ENCODE measurements around the gene MIF. TPM values are rescaled to one million over a fixed set of nuclear protein-coding genes. Genes with fewer than 3 reads are reported as not detected.
"Not testable (repeated sequence)": the region's sequence is repeated elsewhere in the genome, so short reads cannot be mapped to it uniquely, and the experiment has no call there.

Gene MIF
- total RNA-seq, 4 donors from 2014 or later = 160 to 481 (median 281) TPM

DNA sequence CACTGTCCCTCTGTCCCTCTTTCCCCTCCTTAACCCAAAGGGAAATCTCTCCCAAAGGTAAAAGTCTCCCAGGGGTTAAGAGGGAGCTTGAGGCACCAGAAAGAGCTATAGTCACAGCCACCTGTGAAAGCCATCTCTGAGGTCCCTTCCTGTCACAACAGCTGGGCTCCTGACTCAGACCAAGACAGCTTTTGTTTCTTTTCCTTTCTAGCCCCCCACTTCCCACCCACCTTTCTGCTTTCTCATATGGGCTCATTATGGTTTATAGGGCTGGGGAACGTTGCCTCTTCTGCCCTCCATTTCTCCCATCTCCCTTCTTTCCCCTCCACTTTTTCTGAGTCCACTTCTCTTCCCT lies 19.1 kb downstream of the MIF start:
- Histone ChIP-seq H3K27ac (peak overlapping the region; percentile 61 to 90 (median 86)), H3K36me3 (no peaks in the 10 kb centered on the region), H3K4me3 (peak overlapping the region; percentile 47 to 68 (median 56)), H3K4me1 (peaks cover 0 to 21% (median 4%) of the 10 kb centered on the region in 4 donors), H3K9me3 (no peaks in the 10 kb centered on the region), H3K27me3 (no peaks in the 10 kb centered on the region)
- no peak for TF ChIP-seq EP300 (IDR thresholded peaks at IDR 0.05)
- TF ChIP-seq, protein P1, sequence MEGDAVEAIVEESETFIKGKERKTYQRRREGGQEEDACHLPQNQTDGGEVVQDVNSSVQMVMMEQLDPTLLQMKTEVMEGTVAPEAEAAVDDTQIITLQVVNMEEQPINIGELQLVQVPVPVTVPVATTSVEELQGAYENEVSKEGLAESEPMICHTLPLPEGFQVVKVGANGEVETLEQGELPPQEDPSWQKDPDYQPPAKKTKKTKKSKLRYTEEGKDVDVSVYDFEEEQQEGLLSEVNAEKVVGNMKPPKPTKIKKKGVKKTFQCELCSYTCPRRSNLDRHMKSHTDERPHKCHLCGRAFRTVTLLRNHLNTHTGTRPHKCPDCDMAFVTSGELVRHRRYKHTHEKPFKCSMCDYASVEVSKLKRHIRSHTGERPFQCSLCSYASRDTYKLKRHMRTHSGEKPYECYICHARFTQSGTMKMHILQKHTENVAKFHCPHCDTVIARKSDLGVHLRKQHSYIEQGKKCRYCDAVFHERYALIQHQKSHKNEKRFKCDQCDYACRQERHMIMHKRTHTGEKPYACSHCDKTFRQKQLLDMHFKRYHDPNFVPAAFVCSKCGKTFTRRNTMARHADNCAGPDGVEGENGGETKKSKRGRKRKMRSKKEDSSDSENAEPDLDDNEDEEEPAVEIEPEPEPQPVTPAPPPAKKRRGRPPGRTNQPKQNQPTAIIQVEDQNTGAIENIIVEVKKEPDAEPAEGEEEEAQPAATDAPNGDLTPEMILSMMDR (IDR thresholded peaks at IDR 0.05) = no peak
- no peak for TF ChIP-seq POLR2A (IDR thresholded peaks at IDR 0.05)
- 0% methylated on average over 1 of the region's 1 CpG for WGBS, 2 donors
- no peak for DNase-seq (ENCODE audit: low spot score in 2 of 2)

DNA sequence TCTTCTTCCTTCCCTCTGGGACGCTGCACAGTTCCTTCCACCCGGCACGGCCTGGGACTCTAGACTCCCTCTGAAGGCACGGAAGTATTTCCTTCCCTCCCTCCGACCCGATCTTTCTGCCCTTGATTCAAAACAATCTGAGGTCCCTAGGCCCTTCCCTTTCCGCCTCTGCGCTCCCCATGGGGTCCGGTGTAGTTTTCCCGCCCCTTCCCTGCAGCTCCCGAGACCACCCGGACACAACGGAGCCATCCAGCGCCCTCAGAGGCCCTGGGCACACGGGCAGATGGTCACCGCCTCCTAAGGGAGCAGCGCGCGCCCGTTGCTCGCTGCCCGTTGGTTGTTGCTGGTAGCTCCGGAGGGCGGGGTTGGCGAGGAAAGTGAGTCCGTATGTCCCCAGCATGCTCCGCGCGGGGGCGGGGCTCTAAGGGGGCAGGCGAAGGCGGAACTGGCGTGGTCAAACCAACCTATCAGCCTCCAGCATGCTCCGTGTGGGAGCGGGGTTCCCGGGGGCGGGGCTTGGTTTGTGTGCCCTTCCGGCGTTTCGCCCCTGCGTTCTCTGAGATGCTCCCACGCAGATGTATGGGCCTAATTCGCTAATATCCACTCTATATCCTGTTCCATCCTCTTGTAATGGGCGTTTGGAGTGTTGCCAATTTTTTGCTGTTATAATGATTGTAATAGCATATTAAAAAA lies 19.6 kb downstream of the MIF start:
- Histone ChIP-seq H3K9me3 (no peaks in the 10 kb centered on the region), H3K36me3 (no peaks in the 10 kb centered on the region), H3K27ac (peak overlapping the region; percentile 61 to 90 (median 86)), H3K27me3 (no peaks in the 10 kb centered on the region), H3K4me3 (peak overlapping the region; percentile 47 to 68 (median 56)), H3K4me1 (peaks cover 0 to 21% (median 4%) of the 10 kb centered on the region in 4 donors)
- DNase-seq (ENCODE audit: low spot score in 2 of 2) = peak; percentile 99
- WGBS, 2 donors = 0 to 1% methylated on average over 38 to 44 of the region's 44 CpGs
- TF ChIP-seq EP300 (IDR thresholded peaks at IDR 0.05) (peak; percentile 92 to 96), POLR2A (IDR thresholded peaks at IDR 0.05) (peak; percentile 40 to 74)
- TF ChIP-seq, protein P1 (IDR thresholded peaks at IDR 0.05) = peak in 1 of 5 experiments; percentile 31

DNA sequence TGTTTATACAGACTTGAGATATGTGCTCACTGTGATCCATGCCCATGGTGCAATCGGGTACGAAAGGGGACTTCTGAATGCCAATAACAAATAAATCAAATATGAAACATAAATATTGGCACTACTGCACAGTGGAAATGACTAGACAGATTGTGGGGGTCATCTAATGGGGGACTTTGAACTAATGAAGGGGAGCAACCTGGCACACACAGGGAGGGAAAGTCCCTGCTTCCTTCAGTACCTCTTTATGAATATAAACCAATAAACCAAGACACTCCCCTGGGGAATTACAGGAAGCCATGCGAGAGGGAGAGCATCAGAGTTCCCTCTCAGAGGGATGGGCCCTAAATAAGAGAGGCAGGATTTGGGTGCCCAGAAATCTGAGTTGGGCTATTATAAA lies 21.1 kb downstream of the MIF start:
- no peak for DNase-seq (ENCODE audit: low spot score in 2 of 2)
- no peaks in the 10 kb centered on the region for H3K36me3 ChIP-seq
- 85 to 91% methylated on average over 3 of the region's 3 CpGs for WGBS, 2 donors
- no peaks in the 10 kb centered on the region for H3K9me3 ChIP-seq
- peak overlapping the region in 1 of 4 donors; percentile 84 for H3K27ac ChIP-seq
- TF ChIP-seq, protein P1 (IDR thresholded peaks at IDR 0.05) = no peak
- TF ChIP-seq EP300 (IDR thresholded peaks at IDR 0.05) (no peak), POLR2A (IDR thresholded peaks at IDR 0.05) (no peak)
- peaks cover 0 to 16% (median 4%) of the 10 kb centered on the region in 4 donors for H3K4me1 ChIP-seq
- H3K27me3 ChIP-seq = no peaks in the 10 kb centered on the region
- no peak overlapping the region for H3K4me3 ChIP-seq

DNA sequence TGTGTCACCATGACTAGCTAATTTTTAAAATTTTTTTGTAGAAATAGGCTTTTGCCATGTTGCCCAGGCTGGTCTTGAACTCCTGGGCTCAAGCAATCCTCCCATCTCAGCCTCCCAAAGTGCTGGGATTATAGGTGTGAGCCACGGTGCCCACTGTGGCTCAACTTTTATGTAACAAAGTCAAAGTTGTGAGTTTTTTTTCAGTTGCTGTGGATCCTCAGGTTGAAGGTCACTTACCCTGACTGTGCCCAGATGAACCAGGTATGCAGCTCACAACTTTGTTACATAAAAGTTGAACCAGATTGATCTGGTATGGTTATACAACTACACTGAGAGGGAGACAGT lies 26.1 kb downstream of the MIF start:
- peaks cover 0 to 21% (median 13%) of the 10 kb centered on the region in 3 donors for H3K36me3 ChIP-seq
- DNase-seq (ENCODE audit: low spot score in 2 of 2); H3K27me3 ChIP-seq; H3K4me1 ChIP-seq; H3K4me3 ChIP-seq; H3K27ac ChIP-seq; H3K9me3 ChIP-seq: not testable (repeated sequence)
- WGBS, 2 donors = 89 to 90% methylated on average over 1 of the region's 1 CpG

DNA sequence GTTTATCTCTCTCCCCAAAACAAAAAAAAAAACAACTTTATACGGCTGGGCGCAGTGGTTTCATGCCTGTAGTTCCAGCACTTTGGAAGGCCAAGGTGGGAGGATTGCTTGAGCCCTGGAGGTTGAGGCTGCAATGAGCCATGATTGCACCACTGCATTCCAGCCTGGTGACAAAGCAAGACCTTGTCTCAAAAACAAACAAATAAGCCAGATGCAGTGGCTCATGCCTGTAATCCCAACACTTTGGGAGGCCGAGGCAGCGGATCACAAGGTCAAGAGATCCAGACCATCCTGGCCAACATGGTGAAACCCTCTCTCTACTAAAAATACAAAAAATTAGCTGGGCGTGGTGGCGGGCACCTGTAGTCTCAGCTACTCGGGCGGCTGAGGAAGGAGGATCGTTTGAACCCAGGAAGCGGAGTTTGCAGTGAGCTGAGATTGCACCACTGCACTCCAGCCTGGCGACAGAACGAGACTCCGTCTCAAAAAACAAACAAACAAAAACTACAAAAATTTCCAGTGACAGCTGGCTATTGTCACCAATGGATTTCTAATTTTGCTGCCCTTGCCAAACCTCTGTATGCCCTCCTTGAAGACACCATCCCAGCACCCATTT lies 27.5 kb downstream of the MIF start:
- WGBS, 2 donors = 92 to 93% methylated on average over 13 of the region's 13 CpGs
- H3K27me3 ChIP-seq; H3K27ac ChIP-seq; H3K4me1 ChIP-seq; DNase-seq (ENCODE audit: low spot score in 2 of 2); H3K4me3 ChIP-seq: not testable (repeated sequence)
- Histone ChIP-seq H3K9me3 (peaks cover 0 to 15% (median 0%) of the 10 kb centered on the region in 4 donors), H3K36me3 (peaks cover 0 to 36% (median 19%) of the 10 kb centered on the region in 3 donors)

DNA sequence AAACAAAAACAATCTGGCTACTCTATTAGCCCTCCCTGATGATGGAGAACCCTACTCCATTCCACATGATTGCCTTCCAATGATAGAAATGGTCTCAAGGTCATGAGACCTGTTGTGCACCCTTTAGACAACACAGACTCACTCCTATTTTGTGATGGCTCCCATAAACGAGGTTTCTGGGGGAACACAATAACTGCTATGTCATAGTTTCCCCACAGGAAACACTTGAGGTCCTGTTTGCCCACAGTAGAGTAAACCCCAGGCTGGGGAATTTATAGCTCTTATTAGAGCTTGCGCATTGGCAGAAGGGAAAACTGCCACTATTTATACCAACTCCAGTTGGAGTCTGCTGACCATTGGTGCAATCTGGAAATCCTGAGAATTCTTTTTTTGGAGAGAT lies 28.7 kb downstream of the MIF start:
- no peak overlapping the region for H3K27ac ChIP-seq
- H3K9me3 ChIP-seq = peaks cover 0 to 15% (median 0%) of the 10 kb centered on the region in 4 donors
- WGBS, 2 donors = 49 to 69% methylated on average over 2 of the region's 2 CpGs

More for the DNA sequence above, 28.7 kb downstream of the MIF start:
- Histone ChIP-seq H3K36me3 (peaks cover 0 to 36% (median 19%) of the 10 kb centered on the region in 3 donors), H3K4me1 (no peaks in the 10 kb centered on the region), H3K4me3 (no peak overlapping the region), H3K27me3 (no peaks in the 10 kb centered on the region)
- TF ChIP-seq EP300 (IDR thresholded peaks at IDR 0.05) = no peak
- TF ChIP-seq, protein P1 (IDR thresholded peaks at IDR 0.05) = no peak
- no peak for TF ChIP-seq POLR2A (IDR thresholded peaks at IDR 0.05)
- no peak for DNase-seq (ENCODE audit: low spot score in 2 of 2)
